ENCODE measurements around the gene FLNB. TPM values are rescaled to one million over a fixed set of nuclear protein-coding genes. Genes with fewer than 3 reads are reported as not detected.

FLNB gene
- total and polyA plus RNA-seq, 2 of the 13 experiments (the other 11 are each of a cell fraction or from before 2014, with no cell fraction given): 106 to 130 TPM

DNA sequence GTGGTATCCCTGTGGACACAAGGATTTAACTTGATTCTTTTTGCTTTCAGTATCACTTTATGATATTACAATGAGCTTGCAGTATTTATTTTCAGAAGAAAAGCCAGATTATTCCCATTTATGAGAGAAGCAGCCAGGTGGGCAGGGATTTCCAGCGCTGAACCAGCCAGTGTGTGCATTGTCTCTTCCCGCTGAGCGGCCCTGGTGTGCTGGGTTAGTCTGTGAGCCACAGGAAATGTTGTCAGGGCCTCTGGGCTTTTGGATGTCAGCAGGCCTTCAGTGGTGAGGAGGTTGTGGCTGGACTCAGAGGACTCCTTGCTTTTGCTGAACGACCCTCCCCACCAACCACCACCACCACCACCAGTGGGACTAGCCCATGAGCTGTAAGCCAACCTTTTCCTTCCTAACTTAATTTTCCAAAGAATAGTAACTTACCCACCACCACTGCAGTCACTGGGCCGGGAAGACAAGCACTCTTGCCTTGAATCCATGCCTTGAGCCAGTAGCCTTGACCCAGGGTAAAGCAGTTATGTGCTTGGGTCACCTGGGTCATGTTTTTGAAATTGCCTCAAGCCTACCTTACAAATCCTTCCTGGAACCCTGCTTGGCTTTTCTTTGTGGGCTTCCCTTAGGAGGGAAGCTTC, 33.1 kb downstream of the FLNB start:
- in situ Hi-C loops (cut with HindIII; ENCODE audit: extremely low pct_ligation_motif_present, low pct_unique_long_range_greater_than_20kb) (no loop called here), intact Hi-C loops (cut with micrococcal nuclease; ENCODE audit: unreplicated experiment) (loop anchor here (5.0 kb wide), 1 partner anchor 61 kb away; no protein-coding TSS in a partner anchor)
- FAIRE-seq (peak; percentile 50), DNase-seq (ENCODE audit: low spot score) (peak; percentile 56), ATAC-seq (peak; percentile 65)
- ChIA-PET CTCF (ENCODE audit: low intra/inter-chr PET ratio, low total read pairs) (no interaction called here), POLR2A (interaction anchor here (1.1 to 7.0 kb wide), 9 partner anchors 8 to 102 kb away, joined by 3 to 46 read pairs (median 6); no protein-coding TSS in a partner anchor)
- H3K4me2 ChIP-seq (ENCODE audit: low read depth, low read length): peak overlapping the region; percentile 72
- peak overlapping the region in 1 of 3 experiments; percentile 36; a peak in 2 of 6 replicates for H3K4me3 ChIP-seq (replicated peaks in 1 of 3; ENCODE audit: insufficient read depth in 1 of 3, low read depth in 2 of 3, low read length in 3 of 3)
- WGBS (ENCODE audit: low lambda C conversion rate): 10% methylated on average over 5 of the region's 5 CpGs
- H3K4me1 ChIP-seq (ENCODE audit: insufficient read depth, low read length): peaks cover 91% of the 10 kb centered on the region
- H4K20me1 ChIP-seq (ENCODE audit: insufficient read depth, low read length): peaks cover 45% of the 10 kb centered on the region
- H3K27me3 ChIP-seq (ENCODE audit: control insufficient read depth in 1 of 2, insufficient read depth in 2 of 2, low read length in 2 of 2): no peaks in the 10 kb centered on the region
- peaks cover 94% of the 10 kb centered on the region for H3K79me2 ChIP-seq (ENCODE audit: insufficient read depth, low read length)
- peaks cover 1 to 5% of the 10 kb centered on the region in 2 experiments; a peak in 1 of 5 replicates for H3K36me3 ChIP-seq (replicated peaks in 1 of 2; ENCODE audit: control insufficient read depth in 1 of 2, insufficient read depth in 2 of 2, low read length in 2 of 2)
- peak overlapping the region; percentile 69 for H3K9ac ChIP-seq (ENCODE audit: insufficient read depth, low read depth, low read length)
- no peaks in the 10 kb centered on the region for H3K9me3 ChIP-seq (ENCODE audit: low read length)
- peak overlapping the region; percentile 88 for H3K27ac ChIP-seq (ENCODE audit: extremely low read length, insufficient read depth, low read length)
- BruUV-seq (replicated peaks): TSS peak; percentile 93
- no peak overlapping the region for H2AFZ ChIP-seq (ENCODE audit: low read length)
- TF ChIP-seq ONECUT2 (CRISPR knock-in tag; IDR thresholded peaks at IDR 0.05) (no peak), ZNF687 (CRISPR knock-in tag; IDR thresholded peaks at IDR 0.05) (peak; percentile 78), MXI1 (IDR thresholded peaks at IDR 0.05; ENCODE audit: borderline replicate concordance, low read depth, low read length) (no peak), ZNF550 (CRISPR knock-in tag; IDR thresholded peaks at IDR 0.05; ENCODE audit: borderline replicate concordance) (no peak), ZFY (CRISPR knock-in tag; IDR thresholded peaks at IDR 0.05) (peak; percentile 47), NR2F2 (IDR thresholded peaks at IDR 0.05; ENCODE audit: borderline replicate concordance, low read depth) (no peak), RNF219 (CRISPR knock-in tag; IDR thresholded peaks at IDR 0.05) (no peak), POLR2G (IDR thresholded peaks at IDR 0.05; ENCODE audit: low read depth, low read length) (peak; percentile 16; the same call in 1 of the 2 replicates), ZNF367 (CRISPR knock-in tag; IDR thresholded peaks at IDR 0.05; ENCODE audit: borderline replicate concordance) (no peak), NFE2L2 (IDR thresholded peaks at IDR 0.05; ENCODE audit: low read length) (no peak), MTA3 (CRISPR knock-in tag; IDR thresholded peaks at IDR 0.05) (no peak), ZNF598 (CRISPR knock-in tag; IDR thresholded peaks at IDR 0.05; ENCODE audit: borderline replicate concordance) (no peak)
- TF ChIP-seq, protein P1, sequence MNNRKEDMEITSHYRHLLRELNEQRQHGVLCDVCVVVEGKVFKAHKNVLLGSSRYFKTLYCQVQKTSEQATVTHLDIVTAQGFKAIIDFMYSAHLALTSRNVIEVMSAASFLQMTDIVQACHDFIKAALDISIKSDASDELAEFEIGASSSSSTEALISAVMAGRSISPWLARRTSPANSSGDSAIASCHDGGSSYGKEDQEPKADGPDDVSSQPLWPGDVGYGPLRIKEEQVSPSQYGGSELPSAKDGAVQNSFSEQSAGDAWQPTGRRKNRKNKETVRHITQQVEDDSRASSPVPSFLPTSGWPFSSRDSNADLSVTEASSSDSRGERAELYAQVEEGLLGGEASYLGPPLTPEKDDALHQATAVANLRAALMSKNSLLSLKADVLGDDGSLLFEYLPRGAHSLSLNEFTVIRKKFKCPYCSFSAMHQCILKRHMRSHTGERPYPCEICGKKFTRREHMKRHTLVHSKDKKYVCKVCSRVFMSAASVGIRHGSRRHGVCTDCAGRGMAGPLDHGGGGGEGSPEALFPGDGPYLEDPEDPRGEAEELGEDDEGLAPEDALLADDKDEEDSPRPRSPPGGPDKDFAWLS (CRISPR knock-in tag; IDR thresholded peaks at IDR 0.05; ENCODE audit: borderline replicate concordance): no peak
- TF ChIP-seq, protein P2, sequence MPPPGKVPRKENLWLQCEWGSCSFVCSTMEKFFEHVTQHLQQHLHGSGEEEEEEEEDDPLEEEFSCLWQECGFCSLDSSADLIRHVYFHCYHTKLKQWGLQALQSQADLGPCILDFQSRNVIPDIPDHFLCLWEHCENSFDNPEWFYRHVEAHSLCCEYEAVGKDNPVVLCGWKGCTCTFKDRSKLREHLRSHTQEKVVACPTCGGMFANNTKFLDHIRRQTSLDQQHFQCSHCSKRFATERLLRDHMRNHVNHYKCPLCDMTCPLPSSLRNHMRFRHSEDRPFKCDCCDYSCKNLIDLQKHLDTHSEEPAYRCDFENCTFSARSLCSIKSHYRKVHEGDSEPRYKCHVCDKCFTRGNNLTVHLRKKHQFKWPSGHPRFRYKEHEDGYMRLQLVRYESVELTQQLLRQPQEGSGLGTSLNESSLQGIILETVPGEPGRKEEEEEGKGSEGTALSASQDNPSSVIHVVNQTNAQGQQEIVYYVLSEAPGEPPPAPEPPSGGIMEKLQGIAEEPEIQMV (CRISPR knock-in tag; IDR thresholded peaks at IDR 0.05; ENCODE audit: low read depth): no peak
